HEK293 (cell line): ENCODE results near the gene SLC47A2.

Experiments
- KLF1 ChIP-seq: fragments of 450-650 bp; formaldehyde crosslinking; IDR thresholded peaks from 2 replicates; pipeline ENCODE4 v1.5.1; 2016; ENCODE audit warnings: missing biosample characterization, missing genetic modification characterization
- MYNN ChIP-seq: fragments of 450-650 bp; formaldehyde crosslinking; IDR thresholded peaks from 2 replicates; pipeline ENCODE4 v1.5.1; 2016; ENCODE audit warnings: missing biosample characterization, missing genetic modification characterization, borderline replicate concordance
- OVOL3 ChIP-seq: fragments of 450-650 bp; formaldehyde crosslinking; IDR thresholded peaks from 2 replicates; pipeline ENCODE4 v1.5.1; 2016; ENCODE audit warnings: missing biosample characterization, missing genetic modification characterization
- TRIM28 ChIP-seq: IDR thresholded peaks from 2 replicates; pipeline ENCODE4 v1.6.1; 2011; ENCODE audit warnings: low read length, control low read depth, borderline replicate concordance
- YY2 ChIP-seq: fragments of 450-650 bp; formaldehyde crosslinking; IDR thresholded peaks from 2 replicates; pipeline ENCODE4 v1.5.1; 2016; ENCODE audit warnings: missing biosample characterization, missing genetic modification characterization
- ZBTB7A ChIP-seq: fragments of 450-650 bp; formaldehyde crosslinking; IDR thresholded peaks from 2 replicates; pipeline ENCODE4 v1.5.1; 2016; ENCODE audit warnings: low read depth, missing biosample characterization, missing genetic modification characterization
- ZFHX2 ChIP-seq: fragments of 450-650 bp; formaldehyde crosslinking; conservative IDR thresholded peaks from 2 replicates; pipeline ENCODE4 v1.5.1; 2016; ENCODE audit warnings: missing biosample characterization, missing genetic modification characterization
- ZNF10 ChIP-seq: fragments of 450-650 bp; formaldehyde crosslinking; IDR thresholded peaks from 2 replicates; pipeline ENCODE4 v1.5.1; 2017; ENCODE audit warnings: missing biosample characterization, missing genetic modification characterization
- ZNF138 ChIP-seq: fragments of 450-650 bp; formaldehyde crosslinking; IDR thresholded peaks from 2 replicates; pipeline ENCODE4 v1.5.1; 2016; ENCODE audit warnings: missing biosample characterization, missing genetic modification characterization, borderline replicate concordance
- ZNF157 ChIP-seq: fragments of 450-650 bp; formaldehyde crosslinking; IDR thresholded peaks from 2 replicates; pipeline ENCODE4 v1.5.1; 2016; ENCODE audit warnings: missing biosample characterization, missing genetic modification characterization
- ZNF16 ChIP-seq: fragments of 450-650 bp; formaldehyde crosslinking; IDR thresholded peaks from 2 replicates; pipeline ENCODE4 v1.5.1; 2016; ENCODE audit warnings: low read depth, missing biosample characterization, missing genetic modification characterization
- ZNF169 ChIP-seq: fragments of 450-650 bp; formaldehyde crosslinking; IDR thresholded peaks from 2 replicates; pipeline ENCODE4 v1.5.1; 2016; ENCODE audit warnings: missing biosample characterization, missing genetic modification characterization
- ZNF24 ChIP-seq: fragments of 450-650 bp; formaldehyde crosslinking; IDR thresholded peaks from 2 replicates; pipeline ENCODE4 v1.5.1; 2016; ENCODE audit warnings: missing biosample characterization, missing genetic modification characterization
- ZNF558 ChIP-seq: fragments of 450-650 bp; formaldehyde crosslinking; IDR thresholded peaks from 2 replicates; pipeline ENCODE4 v1.5.1; 2016; ENCODE audit warnings: missing biosample characterization, missing genetic modification characterization
- ZNF560 ChIP-seq: fragments of 450-650 bp; formaldehyde crosslinking; IDR thresholded peaks from 2 replicates; pipeline ENCODE4 v1.5.1; 2017; ENCODE audit warnings: missing biosample characterization, missing genetic modification characterization, borderline replicate concordance
- ZNF623 ChIP-seq: fragments of 450-650 bp; formaldehyde crosslinking; IDR thresholded peaks from 2 replicates; pipeline ENCODE4 v1.5.1; 2016; ENCODE audit warnings: missing biosample characterization, missing genetic modification characterization
- ZNF624 ChIP-seq: fragments of 450-650 bp; formaldehyde crosslinking; IDR thresholded peaks from 2 replicates; pipeline ENCODE4 v1.5.1; 2017; ENCODE audit warnings: missing biosample characterization, missing genetic modification characterization
- ZNF660 ChIP-seq: fragments of 450-650 bp; IDR thresholded peaks from 2 replicates; pipeline ENCODE4 v1.5.1; 2018; ENCODE audit warnings: missing biosample characterization, mild to moderate bottlenecking, missing genetic modification characterization
- ZNF747 ChIP-seq: fragments of 450-650 bp; formaldehyde crosslinking; IDR thresholded peaks from 2 replicates; pipeline ENCODE4 v1.5.1; 2016; ENCODE audit warnings: missing biosample characterization, missing genetic modification characterization
- ZNF768 ChIP-seq: fragments of 450-650 bp; formaldehyde crosslinking; IDR thresholded peaks from 2 replicates; pipeline ENCODE4 v1.5.1; 2018; ENCODE audit warnings: missing biosample characterization, mild to moderate bottlenecking, missing genetic modification characterization
- ZNF776 ChIP-seq: fragments of 450-650 bp; formaldehyde crosslinking; IDR thresholded peaks from 2 replicates; pipeline ENCODE4 v1.5.0; 2017; ENCODE audit warnings: missing biosample characterization, missing genetic modification characterization, borderline replicate concordance
- ZNF792 ChIP-seq: fragments of 450-650 bp; formaldehyde crosslinking; IDR thresholded peaks from 2 replicates; pipeline ENCODE4 v1.5.1; 2016; ENCODE audit warnings: missing biosample characterization, missing genetic modification characterization
- ZSCAN30 ChIP-seq: fragments of 450-650 bp; IDR thresholded peaks from 2 replicates; pipeline ENCODE4 v1.5.1; 2018; ENCODE audit warnings: missing biosample characterization, mild to moderate bottlenecking, missing genetic modification characterization, moderate library complexity
- ZXDB ChIP-seq: fragments of 450-650 bp; formaldehyde crosslinking; IDR thresholded peaks from 2 replicates; pipeline ENCODE4 v1.5.1; 2016; ENCODE audit warnings: missing biosample characterization, missing genetic modification characterization
- TF ChIP-seq, protein P1 (sequence below): fragments of 450-650 bp; IDR thresholded peaks from 2 replicates; pipeline ENCODE4 v1.5.1; 2018; ENCODE audit warnings: missing biosample characterization, mild to moderate bottlenecking, missing genetic modification characterization
- TF ChIP-seq, protein P2 (sequence below): fragments of 450-650 bp; formaldehyde crosslinking; IDR thresholded peaks from 2 replicates; pipeline ENCODE4 v1.5.1; 2017; ENCODE audit warnings: missing biosample characterization, mild to moderate bottlenecking, missing genetic modification characterization, moderate library complexity
- TF ChIP-seq, protein P3 (sequence below): fragments of 450-650 bp; formaldehyde crosslinking; IDR thresholded peaks from 2 replicates; pipeline ENCODE4 v1.5.1; 2016; ENCODE audit warnings: missing biosample characterization, missing genetic modification characterization
- TF ChIP-seq, protein P4 (sequence below): fragments of 450-650 bp; formaldehyde crosslinking; IDR thresholded peaks from 2 replicates; pipeline ENCODE4 v1.5.1; 2016; ENCODE audit warnings: missing biosample characterization, missing genetic modification characterization
- TF ChIP-seq, protein P5 (sequence below): fragments of 450-650 bp; formaldehyde crosslinking; IDR thresholded peaks from 2 replicates; pipeline ENCODE4 v1.5.1; 2016; ENCODE audit warnings: missing biosample characterization, missing genetic modification characterization
- TF ChIP-seq, protein P6 (sequence below): fragments of 450-650 bp; formaldehyde crosslinking; IDR thresholded peaks from 2 replicates; pipeline ENCODE4 v1.5.1; 2017; ENCODE audit warnings: missing biosample characterization, missing genetic modification characterization

The SLC47A2 gene

DNA sequence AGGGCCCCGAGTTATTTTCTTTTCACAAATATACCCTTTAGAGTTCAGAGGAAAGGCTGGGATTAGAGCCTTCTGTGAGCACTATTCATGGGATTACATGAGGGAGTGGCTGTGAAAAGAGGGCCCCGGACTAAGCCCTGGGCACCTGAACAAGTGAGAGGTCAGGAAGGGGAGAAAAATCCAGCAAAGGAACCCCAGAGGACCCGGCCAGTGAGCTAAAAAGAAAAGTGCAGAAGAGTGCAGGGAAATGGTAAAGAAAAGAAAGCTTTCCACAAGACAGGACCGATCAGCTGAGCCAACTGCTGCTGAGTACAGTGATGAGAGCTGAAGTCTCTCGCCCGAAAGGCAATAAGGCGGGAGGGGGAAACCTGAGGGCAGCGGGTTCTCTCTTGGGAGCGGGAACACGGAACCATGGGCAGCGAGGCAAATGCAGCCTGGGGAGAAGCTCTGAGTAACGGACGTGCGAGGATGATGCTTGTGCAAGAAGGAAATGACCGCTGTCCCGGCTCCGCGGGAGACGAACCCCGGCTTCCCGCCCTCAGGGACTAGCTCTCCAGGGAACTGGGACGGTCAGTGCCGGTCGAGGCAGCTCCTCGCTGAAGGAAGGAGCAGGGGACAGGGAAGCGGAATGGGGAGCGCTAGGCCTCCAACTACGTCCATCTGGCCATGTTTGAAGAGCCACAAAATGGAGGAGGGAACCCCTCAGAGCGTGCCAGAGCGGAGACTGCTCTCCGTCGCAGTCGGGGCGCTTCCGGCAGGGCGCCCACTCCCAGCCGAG is 68.5 kb downstream of the SLC47A2 start (continued):
- TF ChIP-seq, protein P1, sequence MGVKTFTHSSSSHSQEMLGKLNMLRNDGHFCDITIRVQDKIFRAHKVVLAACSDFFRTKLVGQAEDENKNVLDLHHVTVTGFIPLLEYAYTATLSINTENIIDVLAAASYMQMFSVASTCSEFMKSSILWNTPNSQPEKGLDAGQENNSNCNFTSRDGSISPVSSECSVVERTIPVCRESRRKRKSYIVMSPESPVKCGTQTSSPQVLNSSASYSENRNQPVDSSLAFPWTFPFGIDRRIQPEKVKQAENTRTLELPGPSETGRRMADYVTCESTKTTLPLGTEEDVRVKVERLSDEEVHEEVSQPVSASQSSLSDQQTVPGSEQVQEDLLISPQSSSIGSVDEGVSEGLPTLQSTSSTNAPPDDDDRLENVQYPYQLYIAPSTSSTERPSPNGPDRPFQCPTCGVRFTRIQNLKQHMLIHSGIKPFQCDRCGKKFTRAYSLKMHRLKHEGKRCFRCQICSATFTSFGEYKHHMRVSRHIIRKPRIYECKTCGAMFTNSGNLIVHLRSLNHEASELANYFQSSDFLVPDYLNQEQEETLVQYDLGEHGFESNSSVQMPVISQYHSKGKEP = no peak
- TF ChIP-seq TRIM28 = no peak
- TF ChIP-seq ZNF660 (tag by site-specific recombination) = peak; percentile 11; the same call in 1 of the 2 replicates
- TF ChIP-seq OVOL3 (tag by site-specific recombination) = 0 out of 2 replicates have a peak, but pooled peaks have one; percentile 54
- TF ChIP-seq ZNF623 (tag by site-specific recombination) = 0 out of 2 replicates have a peak, but pooled peaks have one; percentile 20
- TF ChIP-seq, protein P2, sequence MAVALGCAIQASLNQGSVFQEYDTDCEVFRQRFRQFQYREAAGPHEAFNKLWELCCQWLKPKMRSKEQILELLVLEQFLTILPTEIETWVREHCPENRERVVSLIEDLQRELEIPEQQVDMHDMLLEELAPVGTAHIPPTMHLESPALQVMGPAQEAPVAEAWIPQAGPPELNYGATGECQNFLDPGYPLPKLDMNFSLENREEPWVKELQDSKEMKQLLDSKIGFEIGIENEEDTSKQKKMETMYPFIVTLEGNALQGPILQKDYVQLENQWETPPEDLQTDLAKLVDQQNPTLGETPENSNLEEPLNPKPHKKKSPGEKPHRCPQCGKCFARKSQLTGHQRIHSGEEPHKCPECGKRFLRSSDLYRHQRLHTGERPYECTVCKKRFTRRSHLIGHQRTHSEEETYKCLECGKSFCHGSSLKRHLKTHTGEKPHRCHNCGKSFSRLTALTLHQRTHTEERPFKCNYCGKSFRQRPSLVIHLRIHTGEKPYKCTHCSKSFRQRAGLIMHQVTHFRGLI (tag by site-specific recombination) = no peak
- TF ChIP-seq ZNF768 (tag by site-specific recombination) = peak; percentile 22; the same call in 1 of the 2 replicates
- TF ChIP-seq, protein P3, sequence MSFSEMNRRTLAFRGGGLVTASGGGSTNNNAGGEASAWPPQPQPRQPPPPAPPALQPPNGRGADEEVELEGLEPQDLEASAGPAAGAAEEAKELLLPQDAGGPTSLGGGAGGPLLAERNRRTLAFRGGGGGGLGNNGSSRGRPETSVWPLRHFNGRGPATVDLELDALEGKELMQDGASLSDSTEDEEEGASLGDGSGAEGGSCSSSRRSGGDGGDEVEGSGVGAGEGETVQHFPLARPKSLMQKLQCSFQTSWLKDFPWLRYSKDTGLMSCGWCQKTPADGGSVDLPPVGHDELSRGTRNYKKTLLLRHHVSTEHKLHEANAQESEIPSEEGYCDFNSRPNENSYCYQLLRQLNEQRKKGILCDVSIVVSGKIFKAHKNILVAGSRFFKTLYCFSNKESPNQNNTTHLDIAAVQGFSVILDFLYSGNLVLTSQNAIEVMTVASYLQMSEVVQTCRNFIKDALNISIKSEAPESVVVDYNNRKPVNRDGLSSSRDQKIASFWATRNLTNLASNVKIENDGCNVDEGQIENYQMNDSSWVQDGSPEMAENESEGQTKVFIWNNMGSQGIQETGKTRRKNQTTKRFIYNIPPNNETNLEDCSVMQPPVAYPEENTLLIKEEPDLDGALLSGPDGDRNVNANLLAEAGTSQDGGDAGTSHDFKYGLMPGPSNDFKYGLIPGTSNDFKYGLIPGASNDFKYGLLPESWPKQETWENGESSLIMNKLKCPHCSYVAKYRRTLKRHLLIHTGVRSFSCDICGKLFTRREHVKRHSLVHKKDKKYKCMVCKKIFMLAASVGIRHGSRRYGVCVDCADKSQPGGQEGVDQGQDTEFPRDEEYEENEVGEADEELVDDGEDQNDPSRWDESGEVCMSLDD (tag by site-specific recombination) = peak; percentile 97
- peak; percentile 88 for TF ChIP-seq YY2
- 0 out of 2 replicates have a peak, but pooled peaks have one; percentile 58 for TF ChIP-seq ZBTB7A (tag by site-specific recombination)
- TF ChIP-seq KLF1 = no peak
- TF ChIP-seq ZXDB (tag by site-specific recombination) = peak; percentile 72; the same call in 1 of the 2 replicates
- TF ChIP-seq ZNF560 = no peak
- TF ChIP-seq ZNF157 (tag by site-specific recombination) = 0 out of 2 replicates have a peak, but pooled peaks have one; percentile 30
- TF ChIP-seq, protein P4, sequence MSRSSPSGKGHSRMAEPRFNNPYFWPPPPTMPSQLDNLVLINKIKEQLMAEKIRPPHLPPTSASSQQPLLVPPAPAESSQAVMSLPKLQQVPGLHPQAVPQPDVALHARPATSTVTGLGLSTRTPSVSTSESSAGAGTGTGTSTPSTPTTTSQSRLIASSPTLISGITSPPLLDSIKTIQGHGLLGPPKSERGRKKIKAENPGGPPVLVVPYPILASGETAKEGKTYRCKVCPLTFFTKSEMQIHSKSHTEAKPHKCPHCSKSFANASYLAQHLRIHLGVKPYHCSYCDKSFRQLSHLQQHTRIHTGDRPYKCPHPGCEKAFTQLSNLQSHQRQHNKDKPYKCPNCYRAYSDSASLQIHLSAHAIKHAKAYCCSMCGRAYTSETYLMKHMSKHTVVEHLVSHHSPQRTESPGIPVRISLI = no peak
- TF ChIP-seq, protein P5, sequence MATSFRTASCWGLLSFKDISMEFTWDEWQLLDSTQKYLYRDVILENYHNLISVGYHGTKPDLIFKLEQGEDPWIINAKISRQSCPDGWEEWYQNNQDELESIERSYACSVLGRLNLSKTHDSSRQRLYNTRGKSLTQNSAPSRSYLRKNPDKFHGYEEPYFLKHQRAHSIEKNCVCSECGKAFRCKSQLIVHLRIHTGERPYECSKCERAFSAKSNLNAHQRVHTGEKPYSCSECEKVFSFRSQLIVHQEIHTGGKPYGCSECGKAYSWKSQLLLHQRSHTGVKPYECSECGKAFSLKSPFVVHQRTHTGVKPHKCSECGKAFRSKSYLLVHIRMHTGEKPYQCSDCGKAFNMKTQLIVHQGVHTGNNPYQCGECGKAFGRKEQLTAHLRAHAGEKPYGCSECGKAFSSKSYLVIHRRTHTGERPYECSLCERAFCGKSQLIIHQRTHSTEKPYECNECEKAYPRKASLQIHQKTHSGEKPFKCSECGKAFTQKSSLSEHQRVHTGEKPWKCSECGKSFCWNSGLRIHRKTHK (tag by site-specific recombination) = no peak
- TF ChIP-seq ZFHX2 (tag by site-specific recombination) = no peak
- peak; percentile 85; the same call in 1 of the 2 replicates for TF ChIP-seq ZSCAN30 (tag by site-specific recombination)
- no peak for TF ChIP-seq ZNF792
- TF ChIP-seq ZNF138 (tag by site-specific recombination) = no peak
- TF ChIP-seq MYNN (tag by site-specific recombination) = peak; percentile 9; the same call in 1 of the 2 replicates
- no peak for TF ChIP-seq ZNF558
- no peak for TF ChIP-seq ZNF169 (tag by site-specific recombination)
- peak; percentile 50; the same call in 1 of the 2 replicates for TF ChIP-seq ZNF24
- no peak for TF ChIP-seq ZNF10
- TF ChIP-seq ZNF624 (tag by site-specific recombination) = no peak
- TF ChIP-seq ZNF747 (tag by site-specific recombination) = no peak
- TF ChIP-seq, protein P6, sequence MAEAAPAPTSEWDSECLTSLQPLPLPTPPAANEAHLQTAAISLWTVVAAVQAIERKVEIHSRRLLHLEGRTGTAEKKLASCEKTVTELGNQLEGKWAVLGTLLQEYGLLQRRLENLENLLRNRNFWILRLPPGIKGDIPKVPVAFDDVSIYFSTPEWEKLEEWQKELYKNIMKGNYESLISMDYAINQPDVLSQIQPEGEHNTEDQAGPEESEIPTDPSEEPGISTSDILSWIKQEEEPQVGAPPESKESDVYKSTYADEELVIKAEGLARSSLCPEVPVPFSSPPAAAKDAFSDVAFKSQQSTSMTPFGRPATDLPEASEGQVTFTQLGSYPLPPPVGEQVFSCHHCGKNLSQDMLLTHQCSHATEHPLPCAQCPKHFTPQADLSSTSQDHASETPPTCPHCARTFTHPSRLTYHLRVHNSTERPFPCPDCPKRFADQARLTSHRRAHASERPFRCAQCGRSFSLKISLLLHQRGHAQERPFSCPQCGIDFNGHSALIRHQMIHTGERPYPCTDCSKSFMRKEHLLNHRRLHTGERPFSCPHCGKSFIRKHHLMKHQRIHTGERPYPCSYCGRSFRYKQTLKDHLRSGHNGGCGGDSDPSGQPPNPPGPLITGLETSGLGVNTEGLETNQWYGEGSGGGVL (tag by site-specific recombination) = peak; percentile 86
- no peak for TF ChIP-seq ZNF776 (tag by site-specific recombination)
- no peak for TF ChIP-seq ZNF16 (tag by site-specific recombination)
